GM12878 (cell line): ENCODE measurements around the gene CMTM2. TPM values are rescaled to one million over a fixed set of nuclear protein-coding genes. Genes with fewer than 3 reads are reported as not detected.

Source experiments
- ATAC-seq: fragments of 200-7000 bp; cut with Tn5 transposase; 3 replicates; pipeline ENCODE4 v1.9.1; 2020; ENCODE audit warnings: mild to moderate bottlenecking, moderate library complexity
- BruUV-seq: library from RNA; stranded (reverse); fragments of 400-500 nt; replicated peaks from 2 replicates; lab custom pipeline; 2021; lab: Mats Ljungman, UMichigan
- CTCF ChIA-PET: fragments of 300-600 bp; sonication (Branson Sonifier 250); formaldehyde crosslinking; extraction: SDS; loops from one replicate; lab custom pipeline; 2021; ENCODE audit warnings: inconsistent platforms; lab: Yijun Ruan, JAX
- POLR2A ChIA-PET: fragments of 350-600 bp; formaldehyde crosslinking; extraction: SDS; loops from one replicate; lab custom pipeline; 2021; ENCODE audit warnings: inconsistent platforms; lab: Charles Lee
- RAD21 ChIA-PET: fragments of 300-600 bp; sonication (Branson Sonifier 250); formaldehyde crosslinking; loops from one replicate; lab custom pipeline; 2023; ENCODE audit warnings: antibody characterized with exemption; ENCODE audit not compliant: unreplicated experiment; lab: Charles Lee
- SMC1A ChIA-PET: fragments of 300-600 bp; sonication (Branson Sonifier 250); formaldehyde crosslinking; loops from one replicate; lab custom pipeline; 2023; ENCODE audit not compliant: unreplicated experiment, uncharacterized antibody; lab: Charles Lee
- DNase-seq: peaks from one replicate; pipeline ENCODE4 v3.0.0-alpha.2; 2011; ENCODE audit warnings: low read depth, low spot score
- FAIRE-seq: peaks from 3 replicates; lab custom pipeline; 2011; peaks lifted over from hg19 to GRCh38; lab: Jason Lieb, UNC
- H2AFZ ChIP-seq: 2 replicates; pipeline ENCODE4 v1.6.0; 2011; ENCODE audit warnings: low read depth, low read length, control low read depth; ENCODE audit not compliant: control insufficient read depth
- H3K27ac ChIP-seq: 2 replicates; pipeline ENCODE4 v1.5.1; 2011; ENCODE audit warnings: control low read depth; ENCODE audit not compliant: control insufficient read depth, insufficient read depth
- H3K27me3 ChIP-seq, 2 experiments: replicated peaks in 1 of 2; 2 replicates each; pipeline versions ENCODE4 v1.6.0 to v1.6.1; 2011; ENCODE audit warnings: low read length in 1 of 2; ENCODE audit not compliant: control insufficient read depth in 2 of 2, insufficient read depth in 2 of 2
- H3K36me3 ChIP-seq, 2 experiments: 2 replicates each; pipeline ENCODE4 v1.5.1; 2011; ENCODE audit warnings: low read length in 1 of 2; ENCODE audit not compliant: control insufficient read depth in 2 of 2, insufficient read depth in 2 of 2
- H3K4me1 ChIP-seq: 2 replicates; pipeline ENCODE4 v1.6.1; 2011; ENCODE audit warnings: mild to moderate bottlenecking, low read length, moderate library complexity, mixed read lengths; ENCODE audit not compliant: control insufficient read depth, insufficient read depth
- H3K4me2 ChIP-seq: 2 replicates; pipeline ENCODE4 v1.6.0; 2011; ENCODE audit warnings: control low read depth; ENCODE audit not compliant: control insufficient read depth, insufficient read depth
- H3K4me3 ChIP-seq: fragments of 200-600 bp; sonication (generic); 2 replicates; pipeline ENCODE4 v1.5.1; 2016
- H3K79me2 ChIP-seq: 2 replicates; pipeline ENCODE4 v1.6.0; 2011; ENCODE audit warnings: low read length; ENCODE audit not compliant: control insufficient read depth, insufficient read depth
- H3K9ac ChIP-seq: 2 replicates; pipeline ENCODE4 v1.8.0; 2011; ENCODE audit warnings: low read length, control low read depth, mixed read lengths; ENCODE audit not compliant: control insufficient read depth, insufficient read depth
- H3K9me3 ChIP-seq: replicated peaks from 3 replicates; pipeline ENCODE4 v1.5.1; 2011; ENCODE audit warnings: mild to moderate bottlenecking, low read length; ENCODE audit not compliant: control insufficient read depth, insufficient read depth
- H4K20me1 ChIP-seq: 2 replicates; pipeline ENCODE4 v1.6.0; 2011; ENCODE audit not compliant: control insufficient read depth, insufficient read depth
- CHD4 ChIP-seq: fragments of 200-600 bp; sonication (generic); IDR thresholded peaks from 2 replicates; pipeline ENCODE4 v1.6.1; 2016; ENCODE audit warnings: mild to moderate bottlenecking
- CREB1 ChIP-seq: IDR thresholded peaks from 2 replicates; pipeline ENCODE4 v1.6.1; 2012; ENCODE audit warnings: low read depth, mild to moderate bottlenecking, inconsistent platforms
- ESRRA ChIP-seq: IDR thresholded peaks from 2 replicates; pipeline ENCODE4 v1.6.1; 2012; ENCODE audit warnings: mild to moderate bottlenecking, low read length, improper control_type of control experiment
- FOXM1 ChIP-seq: IDR thresholded peaks from 2 replicates; pipeline ENCODE4 v1.6.1; 2012; ENCODE audit warnings: low read depth, mild to moderate bottlenecking, inconsistent platforms, low read length, moderate library complexity
- MXI1 ChIP-seq: fragments of 150-350 bp; IDR thresholded peaks from 2 replicates; pipeline ENCODE4 v1.6.1; 2011; ENCODE audit warnings: low read depth, mild to moderate bottlenecking, inconsistent platforms, low read length, improper control_type of control experiment
- NR2C1 ChIP-seq: fragments of 450-650 bp; IDR thresholded peaks from 2 replicates; pipeline ENCODE4 v1.6.1; 2017; ENCODE audit warnings: antibody characterized with exemption, mild to moderate bottlenecking, moderate library complexity
- POLR2AphosphoS5 ChIP-seq: IDR thresholded peaks from 2 replicates; pipeline ENCODE4 v1.6.1; 2011; ENCODE audit warnings: mild to moderate bottlenecking, low read length, inconsistent platforms
- RAD21 ChIP-seq: IDR thresholded peaks from 2 replicates; pipeline ENCODE4 v1.6.1; 2011; ENCODE audit warnings: mild to moderate bottlenecking, low read depth, low read length, moderate library complexity; ENCODE audit not compliant: insufficient read depth
- RB1 ChIP-seq: fragments of 450-650 bp; formaldehyde crosslinking; IDR thresholded peaks from 2 replicates; pipeline ENCODE4 v1.6.1; 2017; ENCODE audit warnings: mild to moderate bottlenecking, borderline replicate concordance
- SMAD5 ChIP-seq: IDR thresholded peaks from 2 replicates; pipeline ENCODE4 v1.6.1; 2016; ENCODE audit warnings: antibody characterized with exemption, low read depth
- SP1 ChIP-seq: IDR thresholded peaks from one replicate; pipeline ENCODE4 v1.6.1; 2011; ENCODE audit warnings: low read depth, low read length
- SREBF1 ChIP-seq: IDR thresholded peaks from 2 replicates; pipeline ENCODE4 v1.6.1; 2012; ENCODE audit warnings: mild to moderate bottlenecking, low read length
- YBX1 ChIP-seq: fragments of 450-650 bp; IDR thresholded peaks from 2 replicates; pipeline ENCODE4 v1.6.1; 2016; ENCODE audit warnings: antibody characterized with exemption
- ZNF217 ChIP-seq: fragments of 450-650 bp; IDR thresholded peaks from 2 replicates; pipeline ENCODE4 v1.6.1; 2017; ENCODE audit warnings: antibody characterized with exemption, mild to moderate bottlenecking
- ZNF274 ChIP-seq: IDR thresholded peaks from one replicate; pipeline ENCODE4 v1.8.0; 2011; ENCODE audit not compliant: insufficient read length, insufficient read depth
- WGBS: methylation state at CpG from one replicate; pipeline ENCODE4 v1.1.6; 2016; ENCODE audit warnings: low lambda C conversion rate; ENCODE audit not compliant: insufficient replicate concordance, insufficient coverage; ENCODE audit errors: missing lambda C conversion rate; 5-methylcytosine and 5-hydroxymethylcytosine counted together
- in situ Hi-C: fragments of 300-500 bp; cut with MboI; formaldehyde crosslinking; loops from 9 replicates; pipeline ENCODE4 v1.14.3; 2018; ENCODE audit warnings: mixed read lengths
- intact Hi-C: fragments of 100-400 bp; cut with micrococcal nuclease; formaldehyde crosslinking; loops from one replicate; pipeline ENCODE4 v1.14.2; 2022; ENCODE audit not compliant: unreplicated experiment
- polyA plus RNA-seq, 11 experiments: library from polyadenylated mRNA; depleted of rRNA in 4 of 11; unstranded in 6 of 11; stranded (reverse) in 5 of 11; fragments of >200 nt; fragmentation: Nextera tagmentation in 4 of 11; fragmentation: Illumina TruSeq in 1 of 11; extraction: Ambion mirVana in 4 of 11; extraction: Trizol in 1 of 11; gene quantifications; 1 replicate in 1 of 11; 2 replicates in 10 of 11; pipeline versions ENCODE4 v1.2.1 to v1.2.3, GENCODE V29; 2011 to 2016; ENCODE audit warnings: inconsistent platforms in 2 of 11, missing spikeins in 2 of 11, low read depth in 1 of 11
- total RNA-seq, 4 experiments: library from RNA; depleted of rRNA in 3 of 4; stranded (reverse); fragments of >200 nt in 3 of 4; fragmentation: Illumina TruSeq in 1 of 4; extraction: Trizol in 1 of 4; gene quantifications; 2 replicates each; pipeline versions ENCODE4 v1.2.1 to v1.2.3, GENCODE V29; 2013 to 2021
- TF ChIP-seq, protein P1 (sequence below): IDR thresholded peaks from 2 replicates; pipeline ENCODE4 v1.6.1; 2011; ENCODE audit warnings: low read depth, low read length, improper control_type of control experiment, borderline replicate concordance
- TF ChIP-seq, protein P2 (sequence below): IDR thresholded peaks from 2 replicates; pipeline ENCODE4 v1.6.1; 2012; ENCODE audit warnings: low read depth, low read length, improper control_type of control experiment
- TF ChIP-seq, protein P3 (sequence below): fragments of 450-650 bp; IDR thresholded peaks from 2 replicates; pipeline ENCODE4 v1.6.1; 2016; ENCODE audit warnings: mild to moderate bottlenecking, moderate library complexity, borderline replicate concordance
- TF ChIP-seq, protein P4 (sequence below): fragments of 450-650 bp; IDR thresholded peaks from 2 replicates; pipeline ENCODE4 v1.6.1; 2016; ENCODE audit warnings: mild to moderate bottlenecking

CMTM2 gene
- total and polyA plus RNA-seq, 10 of the 15 experiments (the other 5 are each of a cell fraction or from before 2014, with no cell fraction given): 0.26 to 0.34 TPM; not detected in 8

DNA sequence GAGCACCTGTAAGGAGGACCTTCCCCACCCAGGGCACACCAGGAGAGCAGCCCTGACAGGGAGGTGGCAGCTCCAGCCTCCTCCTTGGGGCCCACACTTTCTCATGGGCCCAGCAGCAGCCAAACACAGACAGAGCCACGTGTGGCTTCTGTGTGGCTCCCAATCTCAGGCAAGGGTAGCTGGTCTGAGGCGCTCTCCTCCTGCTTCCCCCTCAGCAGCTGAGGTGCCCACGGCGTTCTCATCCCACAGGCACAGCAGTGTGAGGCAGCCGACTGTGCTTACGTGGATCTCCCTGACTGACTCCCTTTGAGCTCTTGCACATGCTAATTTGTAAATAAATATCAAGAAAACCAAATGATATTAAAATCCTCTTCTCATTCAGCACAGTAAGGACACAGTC is 56.1 kb downstream of the CMTM2 start:
- H3K4me2 ChIP-seq: no peak overlapping the region
- no peaks in the 10 kb centered on the region for H3K79me2 ChIP-seq
- 57% methylated on average over 6 of the region's 6 CpGs for WGBS
- RAD21 ChIA-PET: no interaction called here
- no peaks in the 10 kb centered on the region for H3K36me3 ChIP-seq
- H3K9me3 ChIP-seq: no peaks in the 10 kb centered on the region
- no peak overlapping the region for H3K4me3 ChIP-seq
- TF ChIP-seq ZNF274 (no peak), NR2C1 (no peak), MXI1 (no peak), FOXM1 (no peak), SMAD5 (no peak), SP1 (no peak), POLR2AphosphoS5 (no peak), RAD21 (no peak), SREBF1 (no peak), CHD4 (no peak), RB1 (no peak), ZNF217 (no peak), YBX1 (no peak), ESRRA (no peak), CREB1 (no peak)
- TF ChIP-seq, protein P1, sequence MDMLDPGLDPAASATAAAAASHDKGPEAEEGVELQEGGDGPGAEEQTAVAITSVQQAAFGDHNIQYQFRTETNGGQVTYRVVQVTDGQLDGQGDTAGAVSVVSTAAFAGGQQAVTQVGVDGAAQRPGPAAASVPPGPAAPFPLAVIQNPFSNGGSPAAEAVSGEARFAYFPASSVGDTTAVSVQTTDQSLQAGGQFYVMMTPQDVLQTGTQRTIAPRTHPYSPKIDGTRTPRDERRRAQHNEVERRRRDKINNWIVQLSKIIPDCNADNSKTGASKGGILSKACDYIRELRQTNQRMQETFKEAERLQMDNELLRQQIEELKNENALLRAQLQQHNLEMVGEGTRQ: no peak
- TF ChIP-seq, protein P2, sequence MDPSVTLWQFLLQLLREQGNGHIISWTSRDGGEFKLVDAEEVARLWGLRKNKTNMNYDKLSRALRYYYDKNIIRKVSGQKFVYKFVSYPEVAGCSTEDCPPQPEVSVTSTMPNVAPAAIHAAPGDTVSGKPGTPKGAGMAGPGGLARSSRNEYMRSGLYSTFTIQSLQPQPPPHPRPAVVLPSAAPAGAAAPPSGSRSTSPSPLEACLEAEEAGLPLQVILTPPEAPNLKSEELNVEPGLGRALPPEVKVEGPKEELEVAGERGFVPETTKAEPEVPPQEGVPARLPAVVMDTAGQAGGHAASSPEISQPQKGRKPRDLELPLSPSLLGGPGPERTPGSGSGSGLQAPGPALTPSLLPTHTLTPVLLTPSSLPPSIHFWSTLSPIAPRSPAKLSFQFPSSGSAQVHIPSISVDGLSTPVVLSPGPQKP: no peak
- TF ChIP-seq, protein P3, sequence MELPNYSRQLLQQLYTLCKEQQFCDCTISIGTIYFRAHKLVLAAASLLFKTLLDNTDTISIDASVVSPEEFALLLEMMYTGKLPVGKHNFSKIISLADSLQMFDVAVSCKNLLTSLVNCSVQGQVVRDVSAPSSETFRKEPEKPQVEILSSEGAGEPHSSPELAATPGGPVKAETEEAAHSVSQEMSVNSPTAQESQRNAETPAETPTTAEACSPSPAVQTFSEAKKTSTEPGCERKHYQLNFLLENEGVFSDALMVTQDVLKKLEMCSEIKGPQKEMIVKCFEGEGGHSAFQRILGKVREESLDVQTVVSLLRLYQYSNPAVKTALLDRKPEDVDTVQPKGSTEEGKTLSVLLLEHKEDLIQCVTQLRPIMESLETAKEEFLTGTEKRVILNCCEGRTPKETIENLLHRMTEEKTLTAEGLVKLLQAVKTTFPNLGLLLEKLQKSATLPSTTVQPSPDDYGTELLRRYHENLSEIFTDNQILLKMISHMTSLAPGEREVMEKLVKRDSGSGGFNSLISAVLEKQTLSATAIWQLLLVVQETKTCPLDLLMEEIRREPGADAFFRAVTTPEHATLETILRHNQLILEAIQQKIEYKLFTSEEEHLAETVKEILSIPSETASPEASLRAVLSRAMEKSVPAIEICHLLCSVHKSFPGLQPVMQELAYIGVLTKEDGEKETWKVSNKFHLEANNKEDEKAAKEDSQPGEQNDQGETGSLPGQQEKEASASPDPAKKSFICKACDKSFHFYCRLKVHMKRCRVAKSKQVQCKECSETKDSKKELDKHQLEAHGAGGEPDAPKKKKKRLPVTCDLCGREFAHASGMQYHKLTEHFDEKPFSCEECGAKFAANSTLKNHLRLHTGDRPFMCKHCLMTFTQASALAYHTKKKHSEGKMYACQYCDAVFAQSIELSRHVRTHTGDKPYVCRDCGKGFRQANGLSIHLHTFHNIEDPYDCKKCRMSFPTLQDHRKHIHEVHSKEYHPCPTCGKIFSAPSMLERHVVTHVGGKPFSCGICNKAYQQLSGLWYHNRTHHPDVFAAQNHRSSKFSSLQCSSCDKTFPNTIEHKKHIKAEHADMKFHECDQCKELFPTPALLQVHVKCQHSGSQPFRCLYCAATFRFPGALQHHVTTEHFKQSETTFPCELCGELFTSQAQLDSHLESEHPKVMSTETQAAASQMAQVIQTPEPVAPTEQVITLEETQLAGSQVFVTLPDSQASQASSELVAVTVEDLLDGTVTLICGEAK: no peak
- TF ChIP-seq, protein P4, sequence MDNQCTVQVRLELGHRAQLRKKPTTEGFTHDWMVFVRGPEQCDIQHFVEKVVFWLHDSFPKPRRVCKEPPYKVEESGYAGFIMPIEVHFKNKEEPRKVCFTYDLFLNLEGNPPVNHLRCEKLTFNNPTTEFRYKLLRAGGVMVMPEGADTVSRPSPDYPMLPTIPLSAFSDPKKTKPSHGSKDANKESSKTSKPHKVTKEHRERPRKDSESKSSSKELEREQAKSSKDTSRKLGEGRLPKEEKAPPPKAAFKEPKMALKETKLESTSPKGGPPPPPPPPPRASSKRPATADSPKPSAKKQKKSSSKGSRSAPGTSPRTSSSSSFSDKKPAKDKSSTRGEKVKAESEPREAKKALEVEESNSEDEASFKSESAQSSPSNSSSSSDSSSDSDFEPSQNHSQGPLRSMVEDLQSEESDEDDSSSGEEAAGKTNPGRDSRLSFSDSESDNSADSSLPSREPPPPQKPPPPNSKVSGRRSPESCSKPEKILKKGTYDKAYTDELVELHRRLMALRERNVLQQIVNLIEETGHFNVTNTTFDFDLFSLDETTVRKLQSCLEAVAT: no peak
- H3K27ac ChIP-seq: no peak overlapping the region
- CTCF ChIA-PET: interaction anchor here (2.0 kb wide), 1 partner anchor 16 kb away, joined by 10 read pairs; no protein-coding TSS in a partner anchor
- no TSS peak for BruUV-seq
- no peaks in the 10 kb centered on the region for H3K4me1 ChIP-seq
- no peak for DNase-seq
- H4K20me1 ChIP-seq: no peaks in the 10 kb centered on the region; the same call in 1 of the 2 replicates
- ATAC-seq: no peak
- H3K9ac ChIP-seq: no peak overlapping the region
- in situ Hi-C loops: no loop called here
- SMC1A ChIA-PET: no interaction called here
- POLR2A ChIA-PET: no interaction called here
- FAIRE-seq: no peak
- peaks cover 0 to 1% of the 10 kb centered on the region in 2 experiments; a peak in 2 of 4 replicates for H3K27me3 ChIP-seq
- intact Hi-C loops: no loop called here
- no peak overlapping the region for H2AFZ ChIP-seq
